Activated naive CD4-positive, alpha-beta T cell treated with Interleukin-2 at 50 U/mL for 16 hours (primary cell): ENCODE data around the gene PTPRN2.
"Not testable (repeated sequence)": the region's sequence is repeated elsewhere in the genome, so short reads cannot be mapped to it uniquely, and the experiment has no call there.

ENCODE experiments used
- DNase-seq: peaks from one replicate; pipeline ENCODE4 v3.0.0-alpha.2; 2020

The PTPRN2 gene

GRCh38 chr7:157847756-157848487, 739.7 kb downstream of the PTPRN2 start:
- not testable (repeated sequence) for DNase-seq

DNA sequence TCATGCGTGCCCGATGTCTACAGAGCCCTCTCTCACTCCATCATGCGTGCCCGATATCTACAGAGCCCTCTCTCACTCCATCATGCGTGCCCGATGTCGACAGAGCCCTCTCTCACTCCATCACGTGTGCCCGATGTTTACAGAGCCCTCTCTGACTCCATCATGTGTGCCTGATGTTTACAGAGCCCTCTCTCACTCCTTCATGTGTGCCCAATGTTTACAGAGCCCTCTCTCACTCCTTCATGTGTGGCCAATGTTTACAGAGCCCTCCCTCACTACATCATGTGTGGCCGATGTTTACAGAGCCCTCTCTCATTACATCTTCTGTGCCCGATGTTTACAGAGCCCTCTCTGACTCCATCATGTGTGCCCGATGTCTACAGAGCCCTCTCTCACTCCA, 740.9 kb downstream of the PTPRN2 start:
- not testable (repeated sequence) for DNase-seq

- no peak for DNase-seq
These were observed 741.4 kb downstream of the PTPRN2 start for GRCh38 chr7:157846271-157846670.

- DNase-seq: no peak
These were observed 742.3 kb downstream of the PTPRN2 start for GRCh38 chr7:157845203-157845835.

DNA sequence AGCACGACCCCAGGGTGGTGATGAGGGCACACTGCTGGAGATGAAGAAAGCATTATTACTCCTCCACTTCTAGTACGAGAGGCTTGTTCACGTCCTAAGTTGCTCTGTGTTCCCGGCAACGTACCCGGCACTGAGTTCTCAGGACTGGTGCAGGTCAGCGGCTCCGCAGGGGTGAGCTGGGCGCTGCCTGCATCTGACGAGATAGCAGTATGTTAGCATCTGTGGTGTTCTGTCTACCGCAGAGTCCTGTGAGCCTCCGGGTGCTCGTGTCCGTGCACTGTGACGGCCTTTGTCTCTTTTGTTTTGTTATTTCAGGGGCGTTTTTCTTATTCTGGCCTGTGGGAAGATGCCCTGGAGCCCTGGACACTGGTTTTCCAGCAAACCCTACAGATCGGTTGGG, 743.0 kb downstream of the PTPRN2 start:
- no peak for DNase-seq

DNA sequence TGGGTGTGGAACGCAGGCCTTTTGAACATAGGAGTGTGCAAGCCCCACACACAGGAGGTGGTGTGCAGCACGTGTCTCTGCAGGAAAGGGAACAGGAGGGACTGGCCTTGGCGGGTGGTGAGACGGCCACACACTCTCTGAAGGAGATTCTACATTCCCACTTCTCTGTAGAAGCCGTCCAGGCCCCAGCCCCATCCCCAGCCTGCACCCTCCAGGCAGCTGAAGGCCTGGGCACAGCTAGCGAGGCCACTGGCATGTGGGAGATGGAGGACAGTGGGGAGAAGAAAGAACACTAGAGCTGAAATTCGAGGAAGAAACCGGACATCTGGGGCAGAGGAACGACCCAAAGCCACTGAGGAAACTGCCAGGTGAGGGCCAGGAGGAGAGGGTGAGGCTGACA, 743.5 kb downstream of the PTPRN2 start:
- no peak for DNase-seq

GRCh38 chr7:157843336-157844140, 744.1 kb downstream of the PTPRN2 start:
- DNase-seq: no peak

GRCh38 chr7:157841773-157842370, 745.8 kb downstream of the PTPRN2 start:
- no peak for DNase-seq

GRCh38 chr7:157840914-157841772, 746.5 kb downstream of the PTPRN2 start:
- DNase-seq: no peak

DNA sequence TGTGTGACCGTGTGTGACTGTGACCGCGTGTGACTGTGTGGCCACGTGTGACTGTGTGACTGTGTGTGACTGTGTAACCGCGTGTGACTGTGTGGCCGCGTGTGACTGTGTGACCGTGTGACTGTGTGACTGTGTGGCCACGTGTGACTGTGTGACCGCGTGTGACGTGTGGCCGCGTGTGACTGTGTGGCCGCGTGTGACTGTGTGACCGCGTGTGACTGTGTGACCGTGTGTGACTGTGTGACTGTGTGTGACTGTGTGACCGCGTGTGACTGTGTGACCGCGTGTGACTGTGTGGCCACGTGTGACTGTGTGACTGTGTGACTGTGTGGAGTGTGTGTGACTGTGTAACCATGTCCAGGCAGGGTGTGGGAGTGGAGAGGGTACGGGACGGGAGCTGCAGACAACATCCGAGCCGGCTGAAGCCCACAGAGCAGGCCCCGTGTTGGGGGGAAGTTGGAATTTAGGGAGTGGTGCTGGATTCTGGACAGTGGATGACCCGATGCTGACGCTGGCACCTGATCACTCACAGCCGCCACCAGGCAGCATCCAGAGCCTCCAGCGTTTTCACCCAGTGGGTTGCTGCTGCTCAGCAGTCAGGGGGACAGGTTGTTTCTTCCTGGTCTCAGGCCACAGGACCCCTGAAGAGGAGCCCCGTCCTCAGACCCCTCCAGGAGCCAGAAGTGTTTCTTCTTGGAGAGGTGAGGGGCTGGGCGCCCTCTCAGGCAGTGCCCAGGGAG, 747.3 kb downstream of the PTPRN2 start:
- no peak for DNase-seq

- DNase-seq: no peak
These were observed 747.9 kb downstream of the PTPRN2 start for GRCh38 chr7:157839672-157840167.

GRCh38 chr7:157839226-157839625, 748.4 kb downstream of the PTPRN2 start:
- no peak for DNase-seq

- DNase-seq: no peak
These were observed 750.1 kb downstream of the PTPRN2 start for GRCh38 chr7:157837561-157837960.

DNA sequence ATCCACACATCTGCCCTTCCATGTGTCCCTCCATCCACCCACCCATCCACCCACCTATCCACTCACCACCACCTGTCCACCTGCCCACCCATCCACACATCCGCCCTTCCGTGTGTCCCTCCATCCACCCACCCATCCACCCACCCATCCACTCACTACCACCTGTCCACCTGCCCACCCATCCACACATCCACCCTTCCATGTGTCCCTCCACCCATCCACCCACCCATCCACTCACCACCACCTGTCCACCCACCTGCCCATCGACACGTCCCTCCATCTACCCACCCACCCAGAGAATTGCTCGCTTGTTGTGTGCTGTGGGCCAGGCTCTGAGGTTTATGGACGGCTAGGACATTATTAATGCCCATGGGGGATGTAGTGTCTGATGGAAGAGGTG, 750.6 kb downstream of the PTPRN2 start:
- no peak for DNase-seq

GRCh38 chr7:157834501-157835163, 753.0 kb downstream of the PTPRN2 start:
- DNase-seq: no peak

DNA sequence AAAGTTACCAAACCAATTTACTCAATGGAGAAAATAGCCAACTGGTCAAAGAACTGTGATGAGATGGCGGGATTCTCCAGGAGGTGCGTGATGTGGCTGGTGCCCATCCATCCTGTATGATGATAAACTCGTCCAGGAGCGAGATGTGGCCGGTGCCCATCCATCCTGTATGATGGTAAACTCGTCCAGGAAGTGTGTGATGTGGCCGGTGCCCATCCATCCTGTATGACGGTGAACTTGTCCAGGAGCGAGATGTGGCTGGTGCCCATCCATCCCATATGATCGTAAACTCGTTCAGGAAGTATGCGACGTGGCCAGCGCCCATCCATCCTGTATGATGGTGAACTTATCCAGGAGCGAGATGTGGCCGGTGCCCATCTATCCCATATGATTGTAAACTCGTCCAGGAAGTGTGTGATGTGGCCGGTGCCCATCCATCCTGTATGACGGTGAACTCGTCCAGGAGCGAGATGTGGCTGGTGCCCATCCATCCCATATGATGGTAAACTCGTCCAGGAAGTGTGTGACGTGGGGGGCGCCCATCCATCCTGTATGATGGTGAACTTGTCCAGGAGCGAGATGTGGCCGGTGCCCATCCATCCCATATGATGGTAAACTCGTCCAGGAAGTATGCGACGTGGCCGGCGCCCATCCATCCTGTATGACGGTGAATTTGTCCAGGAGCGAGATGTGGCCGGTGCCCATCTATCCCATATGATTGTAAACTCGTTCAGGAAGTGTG, 754.6 kb downstream of the PTPRN2 start:
- DNase-seq: no peak

DNA sequence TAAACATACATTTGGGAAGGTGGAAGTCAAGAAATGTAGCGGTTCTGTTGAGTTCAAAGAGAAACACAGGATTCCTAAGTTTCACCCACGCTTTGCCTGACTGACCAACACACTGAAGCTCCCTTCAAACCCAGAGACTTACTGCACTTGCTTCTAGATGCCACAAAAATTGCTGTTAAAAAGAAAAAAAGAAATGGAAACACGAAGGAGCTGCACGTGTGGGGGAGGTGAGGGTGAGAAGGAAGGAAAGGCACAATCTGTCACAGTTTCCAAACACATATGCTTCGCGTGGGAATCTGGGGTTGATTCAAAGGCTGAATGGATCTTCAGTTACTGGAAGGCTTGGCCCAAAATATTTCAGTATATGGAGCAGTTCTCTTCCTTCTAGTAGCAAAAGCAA, 755.2 kb downstream of the PTPRN2 start:
- no peak for DNase-seq

DNA sequence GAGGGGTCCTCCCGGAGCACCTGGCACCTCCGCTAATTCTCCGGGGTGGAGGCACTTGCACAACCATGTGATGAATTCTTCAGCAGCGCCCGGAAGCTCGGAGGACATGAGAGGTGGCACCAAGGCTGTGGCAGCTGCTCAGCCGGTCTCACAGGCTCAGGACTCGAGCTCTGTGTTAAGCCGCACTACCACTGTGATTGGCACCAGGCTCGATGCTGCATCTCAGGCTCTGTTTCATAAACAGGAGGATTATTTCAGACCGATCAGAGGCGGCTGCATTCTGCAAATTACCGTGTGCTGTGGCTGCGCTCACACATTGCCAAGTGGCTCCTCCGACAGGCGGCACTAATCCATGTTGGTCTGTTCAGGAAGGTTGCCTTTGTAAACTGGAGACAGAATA, 755.6 kb downstream of the PTPRN2 start:
- no peak for DNase-seq

DNA sequence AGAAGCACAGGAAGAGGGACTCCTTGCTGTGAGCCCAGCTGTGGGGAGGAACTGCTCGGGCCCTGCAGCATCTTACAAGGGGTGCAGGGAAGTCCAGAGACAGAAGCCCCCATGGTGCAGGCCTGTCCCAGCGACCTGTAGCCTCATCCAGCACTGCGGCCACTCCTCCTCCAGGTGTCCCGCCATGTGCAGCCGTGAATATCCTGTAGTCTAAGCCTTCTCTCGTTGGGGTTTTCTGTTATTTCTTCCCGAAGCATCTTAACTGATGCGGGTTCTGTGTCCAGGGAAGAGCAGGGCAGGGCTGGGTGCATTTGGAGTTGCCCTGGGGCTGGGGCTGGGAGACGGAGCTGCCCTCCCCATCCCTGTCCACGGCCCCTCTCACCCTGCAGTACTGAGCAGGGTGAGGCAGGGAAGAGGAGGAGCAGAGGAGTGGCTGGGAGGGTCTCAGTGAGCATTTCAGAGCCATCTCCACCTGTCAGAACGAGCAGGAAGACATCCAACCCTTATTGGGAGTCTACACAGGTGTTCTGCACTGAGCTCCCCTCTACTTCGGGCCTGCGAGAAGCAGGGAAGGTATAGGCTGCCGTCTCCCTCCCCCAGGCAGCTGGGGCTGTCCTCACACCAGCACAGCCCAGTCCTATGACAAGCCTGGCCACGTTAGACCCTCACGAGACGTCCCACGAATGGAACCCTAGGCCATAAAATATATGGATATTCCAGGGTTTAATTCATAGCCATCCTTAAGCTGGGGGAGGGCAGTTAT, 756.3 kb downstream of the PTPRN2 start:
- DNase-seq: no peak
